ENCODE data around the gene RYR2. TPM values are rescaled to one million over a fixed set of nuclear protein-coding genes. Genes with fewer than 3 reads are reported as not detected.
A peak's percentile ranks its signal among the peaks of the same experiment; 100 is the strongest.

RYR2 gene
- total RNA-seq, 3 donors from 2014 or later = 0.35 to 5.9 (median 0.94) TPM

- no peak for ATAC-seq
- H3K36me3 ChIP-seq (ENCODE audit: low read depth) = no peaks in the 10 kb centered on the region
- no peak for DNase-seq
- no peak for TF ChIP-seq CTCF (IDR thresholded peaks at IDR 0.05)
- no peaks in the 10 kb centered on the region for H3K4me1 ChIP-seq (ENCODE audit: low read depth)
- intact Hi-C loops (cut with DNase I, micrococcal nuclease) = no loop called here
- no peaks in the 10 kb centered on the region for H3K9me3 ChIP-seq
- no peak overlapping the region for H3K4me3 ChIP-seq
These were observed 732.3 kb downstream of the RYR2 start for GRCh38 chr1:237774246-237774645.

GRCh38 chr1:237779356-237779755 is 737.4 kb downstream of the RYR2 start:
- no peaks in the 10 kb centered on the region for H3K36me3 ChIP-seq (ENCODE audit: low read depth)
- no peaks in the 10 kb centered on the region for H3K4me1 ChIP-seq (ENCODE audit: low read depth)
- DNase-seq (no peak), ATAC-seq (no peak)
- TF ChIP-seq CTCF (IDR thresholded peaks at IDR 0.05) = no peak
- H3K4me3 ChIP-seq = no peak overlapping the region
- H3K9me3 ChIP-seq = no peaks in the 10 kb centered on the region
- intact Hi-C loops (cut with DNase I, micrococcal nuclease) = no loop called here

GRCh38 chr1:237786066-237786719 is 744.2 kb downstream of the RYR2 start:
- intact Hi-C loops (cut with DNase I, micrococcal nuclease) = no loop called here
- no peak for TF ChIP-seq CTCF (IDR thresholded peaks at IDR 0.05)
- H3K36me3 ChIP-seq (ENCODE audit: low read depth) = no peaks in the 10 kb centered on the region
- no peak for DNase-seq
- no peak for ATAC-seq
- H3K4me1 ChIP-seq (ENCODE audit: low read depth) = no peaks in the 10 kb centered on the region
- H3K9me3 ChIP-seq = no peaks in the 10 kb centered on the region
- no peak overlapping the region for H3K4me3 ChIP-seq

GRCh38 chr1:237788069-237788468 is 746.1 kb downstream of the RYR2 start:
- Histone ChIP-seq H3K4me3 (no peak overlapping the region), H3K4me1 (ENCODE audit: low read depth) (peaks cover 4% of the 10 kb centered on the region), H3K36me3 (ENCODE audit: low read depth) (no peaks in the 10 kb centered on the region), H3K9me3 (no peaks in the 10 kb centered on the region)
- intact Hi-C loops (cut with DNase I, micrococcal nuclease) = no loop called here
- no peak for TF ChIP-seq CTCF (IDR thresholded peaks at IDR 0.05)
- DNase-seq (peak in 1 of 3 donors; percentile 38), ATAC-seq (peak; percentile 63)

GRCh38 chr1:237789619-237790018 is 747.6 kb downstream of the RYR2 start:
- TF ChIP-seq CTCF (IDR thresholded peaks at IDR 0.05) = no peak
- intact Hi-C loops (cut with DNase I, micrococcal nuclease) = no loop called here
- H3K36me3 ChIP-seq (ENCODE audit: low read depth) = no peaks in the 10 kb centered on the region
- H3K4me3 ChIP-seq = no peak overlapping the region
- no peak for DNase-seq
- peak; percentile 26 for ATAC-seq
- H3K4me1 ChIP-seq (ENCODE audit: low read depth) = peaks cover 6% of the 10 kb centered on the region
- H3K9me3 ChIP-seq = no peaks in the 10 kb centered on the region

GRCh38 chr1:237791592-237791991 is 749.6 kb downstream of the RYR2 start:
- TF ChIP-seq CTCF (IDR thresholded peaks at IDR 0.05) = no peak
- ATAC-seq (no peak), DNase-seq (no peak)
- no peaks in the 10 kb centered on the region for H3K36me3 ChIP-seq (ENCODE audit: low read depth)
- intact Hi-C loops (cut with DNase I, micrococcal nuclease) = no loop called here
- H3K9me3 ChIP-seq = no peaks in the 10 kb centered on the region
- peaks cover 6% of the 10 kb centered on the region for H3K4me1 ChIP-seq (ENCODE audit: low read depth)
- no peak overlapping the region for H3K4me3 ChIP-seq
